H1 (cell line): ENCODE measurements around the gene PDE3A.

Source experiments
- CBX8 ChIP-seq: fragments of 300-800, 300-1000 bp; sonication (generic); IDR thresholded peaks from 2 replicates; pipeline ENCODE4 v1.7.1; 2016; ENCODE audit warnings: low read depth, low read length, borderline replicate concordance
- EZH2 ChIP-seq: fragments of 200-600 bp; sonication (generic); IDR thresholded peaks from 2 replicates; pipeline ENCODE4 v1.7.1; 2012; ENCODE audit warnings: low read depth, mild to moderate bottlenecking, moderate library complexity, low read length, inconsistent platforms; ENCODE audit not compliant: severe bottlenecking
- JUN ChIP-seq: IDR thresholded peaks from 2 replicates; pipeline ENCODE4 v1.6.1; 2011; ENCODE audit warnings: low read depth, mild to moderate bottlenecking, improper control_type of control experiment, low read length
- POLR2A ChIP-seq, 2 experiments: IDR thresholded peaks; 1 replicate in 1 of 2; 2 replicates in 1 of 2; pipeline ENCODE4 v1.6.1; 2011; ENCODE audit warnings: low read depth in 2 of 2, low read length in 2 of 2, mild to moderate bottlenecking in 2 of 2; ENCODE audit errors: control extremely low read depth in 1 of 2
- SIX5 ChIP-seq: IDR thresholded peaks from 2 replicates; pipeline ENCODE4 v1.6.1; 2011; ENCODE audit warnings: mild to moderate bottlenecking, low read depth, low read length
- TF ChIP-seq, protein P1 (sequence below): IDR thresholded peaks from 2 replicates; pipeline ENCODE4 v1.6.1; 2012; ENCODE audit warnings: inconsistent platforms
- TF ChIP-seq, protein P2 (sequence below), 3 experiments: IDR thresholded peaks; 1 replicate in 2 of 3; 2 replicates in 1 of 3; pipeline versions ENCODE4 v1.5.1 to v1.6.1; 2011; ENCODE audit warnings: low read length in 3 of 3, mild to moderate bottlenecking in 3 of 3, inconsistent platforms in 2 of 3, low read depth in 1 of 3, moderate library complexity in 1 of 3; ENCODE audit not compliant: insufficient read depth in 1 of 3; ENCODE audit errors: control extremely low read depth in 1 of 3

DNA sequence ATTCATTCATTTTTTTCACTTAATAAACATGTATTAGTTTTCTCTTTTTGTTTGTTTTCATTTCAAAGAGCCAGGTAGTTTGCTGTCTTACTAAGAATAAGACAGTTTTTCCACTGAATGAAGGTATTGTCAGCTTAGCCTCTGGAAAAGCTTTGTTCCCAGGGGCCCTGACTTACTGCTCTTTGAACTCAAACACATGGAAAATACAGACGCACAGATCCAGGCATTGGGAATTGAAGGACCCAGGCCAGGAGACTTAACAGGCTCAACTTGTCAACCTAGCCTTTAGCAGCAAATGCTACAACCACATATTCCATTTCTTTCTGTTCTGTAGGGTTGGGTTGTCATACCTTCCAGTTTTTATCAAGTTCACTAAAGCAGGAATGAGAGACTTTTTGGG, 288.3 kb downstream of the PDE3A start:
- TF ChIP-seq JUN (no peak), EZH2 (no peak), SIX5 (no peak), CBX8 (no peak), POLR2A (IDR thresholded peaks at IDR 0.05; ENCODE audit: control extremely low read depth in 1 of 2, low read depth in 2 of 2, low read length in 2 of 2) (no peak)
- TF ChIP-seq, protein P1, sequence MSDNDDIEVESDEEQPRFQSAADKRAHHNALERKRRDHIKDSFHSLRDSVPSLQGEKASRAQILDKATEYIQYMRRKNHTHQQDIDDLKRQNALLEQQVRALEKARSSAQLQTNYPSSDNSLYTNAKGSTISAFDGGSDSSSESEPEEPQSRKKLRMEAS: no peak
- TF ChIP-seq, protein P2, sequence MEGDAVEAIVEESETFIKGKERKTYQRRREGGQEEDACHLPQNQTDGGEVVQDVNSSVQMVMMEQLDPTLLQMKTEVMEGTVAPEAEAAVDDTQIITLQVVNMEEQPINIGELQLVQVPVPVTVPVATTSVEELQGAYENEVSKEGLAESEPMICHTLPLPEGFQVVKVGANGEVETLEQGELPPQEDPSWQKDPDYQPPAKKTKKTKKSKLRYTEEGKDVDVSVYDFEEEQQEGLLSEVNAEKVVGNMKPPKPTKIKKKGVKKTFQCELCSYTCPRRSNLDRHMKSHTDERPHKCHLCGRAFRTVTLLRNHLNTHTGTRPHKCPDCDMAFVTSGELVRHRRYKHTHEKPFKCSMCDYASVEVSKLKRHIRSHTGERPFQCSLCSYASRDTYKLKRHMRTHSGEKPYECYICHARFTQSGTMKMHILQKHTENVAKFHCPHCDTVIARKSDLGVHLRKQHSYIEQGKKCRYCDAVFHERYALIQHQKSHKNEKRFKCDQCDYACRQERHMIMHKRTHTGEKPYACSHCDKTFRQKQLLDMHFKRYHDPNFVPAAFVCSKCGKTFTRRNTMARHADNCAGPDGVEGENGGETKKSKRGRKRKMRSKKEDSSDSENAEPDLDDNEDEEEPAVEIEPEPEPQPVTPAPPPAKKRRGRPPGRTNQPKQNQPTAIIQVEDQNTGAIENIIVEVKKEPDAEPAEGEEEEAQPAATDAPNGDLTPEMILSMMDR (IDR thresholded peaks at IDR 0.05; ENCODE audit: control extremely low read depth in 1 of 3, insufficient read depth in 1 of 3, low read depth in 1 of 3, low read length in 3 of 3): no peak
